SH-SY5Y (cell line): ENCODE data around the gene ZSCAN5B.

Source experiments
- GATA2 ChIP-seq: IDR thresholded peaks from 2 replicates; pipeline ENCODE4 v1.6.1; 2011; ENCODE audit warnings: mild to moderate bottlenecking, low read depth, low read length
- GATA3 ChIP-seq: IDR thresholded peaks from 2 replicates; pipeline ENCODE4 v1.6.1; 2011; ENCODE audit warnings: low read depth, mild to moderate bottlenecking, low read length, moderate library complexity

GRCh38 chr19:56155124-56155687 lies 42.4 kb downstream of the ZSCAN5B start:
- TF ChIP-seq GATA2: no peak
- no peak for TF ChIP-seq GATA3
